ENCODE results near the gene KCNQ1OT1.
A peak's percentile ranks its signal among the peaks of the same experiment; 100 is the strongest.

The KCNQ1OT1 gene

GRCh38 chr11:2621894-2622293 lies 77.9 kb downstream of the KCNQ1OT1 start:
- no peak overlapping the region for H3K14ac ChIP-seq (ENCODE audit: low read length)
- H3K27me3 ChIP-seq (ENCODE audit: control insufficient read depth in 3 of 3, insufficient read depth in 3 of 3, low read depth in 1 of 3, low read length in 3 of 3): peaks cover 0 to 2% (median 0%) of the 10 kb centered on the region in 3 experiments

GRCh38 chr11:2612884-2613571 lies 86.8 kb downstream of the KCNQ1OT1 start:
- no peaks in the 10 kb centered on the region for H3K9me3 ChIP-seq (replicated peaks in 1 of 2; ENCODE audit: control insufficient read depth in 2 of 2, insufficient read depth in 1 of 2, low read depth in 1 of 2, low read length in 2 of 2)
- no peak overlapping the region for H2AK5ac ChIP-seq (ENCODE audit: low read depth, low read length)
- H3K4me3 ChIP-seq (ENCODE audit: low read length in 2 of 2): no peak overlapping the region
- H4K8ac ChIP-seq (ENCODE audit: low read depth, low read length): no peak overlapping the region
- no peak overlapping the region for H2BK12ac ChIP-seq (ENCODE audit: low read length)
- no peaks in the 10 kb centered on the region for H3K36me3 ChIP-seq (replicated peaks in 1 of 2; ENCODE audit: control insufficient read depth in 2 of 2, insufficient read depth in 2 of 2, low read length in 2 of 2)
- no peak overlapping the region for H3K18ac ChIP-seq (ENCODE audit: low read length)
- DNase-seq (ENCODE audit: low spot score): no peak
- no peak overlapping the region for H2AFZ ChIP-seq (ENCODE audit: low read length)
- H3K14ac ChIP-seq (ENCODE audit: low read length): no peak overlapping the region
- H4K91ac ChIP-seq (ENCODE audit: low read depth, low read length, poor library complexity): no peak overlapping the region
- no peak overlapping the region for H3K23ac ChIP-seq (ENCODE audit: low read depth, low read length, poor library complexity)
- H3K4ac ChIP-seq (ENCODE audit: low read length): no peak overlapping the region
- no peak overlapping the region for H3K4me2 ChIP-seq (ENCODE audit: insufficient read depth, low read length, poor library complexity, severe bottlenecking)
- H2BK5ac ChIP-seq (ENCODE audit: low read length): no peak overlapping the region
- H3K79me1 ChIP-seq (ENCODE audit: low read depth, low read length): no peaks in the 10 kb centered on the region
- H3K4me1 ChIP-seq (ENCODE audit: control insufficient read depth in 2 of 2, insufficient read depth in 1 of 2, low read depth in 1 of 2, low read length in 2 of 2): no peaks in the 10 kb centered on the region
- H2BK15ac ChIP-seq (ENCODE audit: low read length): no peak overlapping the region
- no peak overlapping the region for H2BK120ac ChIP-seq (ENCODE audit: low read depth, low read length)
- H3K9ac ChIP-seq (ENCODE audit: low read depth, low read length, poor library complexity): no peak overlapping the region
- H3K27me3 ChIP-seq (ENCODE audit: control insufficient read depth in 3 of 3, insufficient read depth in 3 of 3, low read depth in 1 of 3, low read length in 3 of 3): no peaks in the 10 kb centered on the region
- H3K27ac ChIP-seq (replicated peaks; ENCODE audit: low read length): no peak overlapping the region
- no CpG with 5 or more reads among the region's 4 CpGs for WGBS, 2 donors (ENCODE audit: extremely low coverage in 2 of 2, insufficient read length in 2 of 2, insufficient replicate concordance in 1 of 2)

More at GRCh38 chr11:2621894-2622293, 77.9 kb downstream of the KCNQ1OT1 start:
- no peak overlapping the region for H4K91ac ChIP-seq (ENCODE audit: low read depth, low read length, poor library complexity)
- no peaks in the 10 kb centered on the region for H3K4me1 ChIP-seq (ENCODE audit: control insufficient read depth in 2 of 2, insufficient read depth in 1 of 2, low read depth in 1 of 2, low read length in 2 of 2)
- no peak overlapping the region for H2BK120ac ChIP-seq (ENCODE audit: low read depth, low read length)
- no peak overlapping the region for H3K27ac ChIP-seq (replicated peaks; ENCODE audit: low read length)
- H2AK5ac ChIP-seq (ENCODE audit: low read depth, low read length): no peak overlapping the region
- no peak overlapping the region for H2BK12ac ChIP-seq (ENCODE audit: low read length)
- no peaks in the 10 kb centered on the region for H3K79me1 ChIP-seq (ENCODE audit: low read depth, low read length)
- no peak overlapping the region for H2BK15ac ChIP-seq (ENCODE audit: low read length)
- H3K9me3 ChIP-seq (replicated peaks in 1 of 2; ENCODE audit: control insufficient read depth in 2 of 2, insufficient read depth in 1 of 2, low read depth in 1 of 2, low read length in 2 of 2): peaks cover 0 to 2% of the 10 kb centered on the region in 2 donors
- no peak overlapping the region for H3K23ac ChIP-seq (ENCODE audit: low read depth, low read length, poor library complexity)
- no peak overlapping the region for H3K18ac ChIP-seq (ENCODE audit: low read length)
- no peak for DNase-seq (ENCODE audit: low spot score)
- no peak overlapping the region for H3K4me3 ChIP-seq (ENCODE audit: low read length in 2 of 2)
- H3K4me2 ChIP-seq (ENCODE audit: insufficient read depth, low read length, poor library complexity, severe bottlenecking): no peak overlapping the region
- H2BK5ac ChIP-seq (ENCODE audit: low read length): no peak overlapping the region
- no peak overlapping the region for H4K8ac ChIP-seq (ENCODE audit: low read depth, low read length)
- H3K4ac ChIP-seq (ENCODE audit: low read length): no peak overlapping the region
- no peaks in the 10 kb centered on the region for H3K36me3 ChIP-seq (replicated peaks in 1 of 2; ENCODE audit: control insufficient read depth in 2 of 2, insufficient read depth in 2 of 2, low read length in 2 of 2)
- no peak overlapping the region for H3K9ac ChIP-seq (ENCODE audit: low read depth, low read length, poor library complexity)
- WGBS, 2 donors (ENCODE audit: extremely low coverage in 2 of 2, insufficient read length in 2 of 2, insufficient replicate concordance in 1 of 2): no CpG with 5 or more reads among the region's 3 CpGs
- H2AFZ ChIP-seq (ENCODE audit: low read length): no peak overlapping the region

- peaks cover 0 to 4% of the 10 kb centered on the region in 2 donors for H3K9me3 ChIP-seq (replicated peaks in 1 of 2; ENCODE audit: control insufficient read depth in 2 of 2, insufficient read depth in 1 of 2, low read depth in 1 of 2, low read length in 2 of 2)
- H3K4me2 ChIP-seq (ENCODE audit: insufficient read depth, low read length, poor library complexity, severe bottlenecking): no peak overlapping the region
- H3K79me1 ChIP-seq (ENCODE audit: low read depth, low read length): no peaks in the 10 kb centered on the region
- H3K36me3 ChIP-seq (replicated peaks in 1 of 2; ENCODE audit: control insufficient read depth in 2 of 2, insufficient read depth in 2 of 2, low read length in 2 of 2): no peaks in the 10 kb centered on the region
- no peak overlapping the region for H4K91ac ChIP-seq (ENCODE audit: low read depth, low read length, poor library complexity)
- H2BK120ac ChIP-seq (ENCODE audit: low read depth, low read length): no peak overlapping the region
- no CpG with 5 or more reads among the region's 2 CpGs for WGBS, 2 donors (ENCODE audit: extremely low coverage in 2 of 2, insufficient read length in 2 of 2, insufficient replicate concordance in 1 of 2)
- no peak overlapping the region for H3K18ac ChIP-seq (ENCODE audit: low read length)
- no peak overlapping the region for H2BK15ac ChIP-seq (ENCODE audit: low read length)
- no peak overlapping the region for H3K4me3 ChIP-seq (ENCODE audit: low read length in 2 of 2)
- H3K27me3 ChIP-seq (ENCODE audit: control insufficient read depth in 3 of 3, insufficient read depth in 3 of 3, low read depth in 1 of 3, low read length in 3 of 3): no peaks in the 10 kb centered on the region
- H2BK5ac ChIP-seq (ENCODE audit: low read length): no peak overlapping the region
- no peak overlapping the region for H2AK5ac ChIP-seq (ENCODE audit: low read depth, low read length)
- no peak overlapping the region for H2AFZ ChIP-seq (ENCODE audit: low read length)
- no peak overlapping the region for H3K9ac ChIP-seq (ENCODE audit: low read depth, low read length, poor library complexity)
- H2BK12ac ChIP-seq (ENCODE audit: low read length): no peak overlapping the region
- H3K14ac ChIP-seq (ENCODE audit: low read length): no peak overlapping the region
- DNase-seq (ENCODE audit: low spot score): no peak
- H3K23ac ChIP-seq (ENCODE audit: low read depth, low read length, poor library complexity): no peak overlapping the region
- H3K4me1 ChIP-seq (ENCODE audit: control insufficient read depth in 2 of 2, insufficient read depth in 1 of 2, low read depth in 1 of 2, low read length in 2 of 2): no peaks in the 10 kb centered on the region
- H4K8ac ChIP-seq (ENCODE audit: low read depth, low read length): no peak overlapping the region
- H3K4ac ChIP-seq (ENCODE audit: low read length): no peak overlapping the region
- no peak overlapping the region for H3K27ac ChIP-seq (replicated peaks; ENCODE audit: low read length)
Measured at GRCh38 chr11:2609345-2609744, 90.4 kb downstream of the KCNQ1OT1 start.

- H3K14ac ChIP-seq (ENCODE audit: low read length): no peak overlapping the region
- no peak overlapping the region for H3K9ac ChIP-seq (ENCODE audit: low read depth, low read length, poor library complexity)
- H4K91ac ChIP-seq (ENCODE audit: low read depth, low read length, poor library complexity): no peak overlapping the region
- peaks cover 3 to 4% of the 10 kb centered on the region in 2 donors for H3K9me3 ChIP-seq (replicated peaks in 1 of 2; ENCODE audit: control insufficient read depth in 2 of 2, insufficient read depth in 1 of 2, low read depth in 1 of 2, low read length in 2 of 2)
- H3K27me3 ChIP-seq (ENCODE audit: control insufficient read depth in 3 of 3, insufficient read depth in 3 of 3, low read depth in 1 of 3, low read length in 3 of 3): no peaks in the 10 kb centered on the region
- no peak for DNase-seq (ENCODE audit: low spot score)
- peaks cover 0 to 2% of the 10 kb centered on the region in 2 donors for H3K4me1 ChIP-seq (ENCODE audit: control insufficient read depth in 2 of 2, insufficient read depth in 1 of 2, low read depth in 1 of 2, low read length in 2 of 2)
- H2AK5ac ChIP-seq (ENCODE audit: low read depth, low read length): no peak overlapping the region
- H3K79me1 ChIP-seq (ENCODE audit: low read depth, low read length): no peaks in the 10 kb centered on the region
- no peak overlapping the region for H4K8ac ChIP-seq (ENCODE audit: low read depth, low read length)
- peak overlapping the region; percentile 23 for H2AFZ ChIP-seq (ENCODE audit: low read length)
- no CpG with 5 or more reads among the region's 8 CpGs for WGBS, 2 donors (ENCODE audit: extremely low coverage in 2 of 2, insufficient read length in 2 of 2, insufficient replicate concordance in 1 of 2)
- H3K4me3 ChIP-seq (ENCODE audit: low read length in 2 of 2): no peak overlapping the region
- no peak overlapping the region for H2BK120ac ChIP-seq (ENCODE audit: low read depth, low read length)
- no peak overlapping the region for H3K27ac ChIP-seq (replicated peaks; ENCODE audit: low read length)
- no peak overlapping the region for H2BK12ac ChIP-seq (ENCODE audit: low read length)
- no peak overlapping the region for H2BK5ac ChIP-seq (ENCODE audit: low read length)
- no peak overlapping the region for H3K4me2 ChIP-seq (ENCODE audit: insufficient read depth, low read length, poor library complexity, severe bottlenecking)
- H3K23ac ChIP-seq (ENCODE audit: low read depth, low read length, poor library complexity): no peak overlapping the region
- no peak overlapping the region for H3K18ac ChIP-seq (ENCODE audit: low read length)
- H2BK15ac ChIP-seq (ENCODE audit: low read length): no peak overlapping the region
- no peak overlapping the region for H3K4ac ChIP-seq (ENCODE audit: low read length)
- no peaks in the 10 kb centered on the region for H3K36me3 ChIP-seq (replicated peaks in 1 of 2; ENCODE audit: control insufficient read depth in 2 of 2, insufficient read depth in 2 of 2, low read length in 2 of 2)
Measured at GRCh38 chr11:2599561-2600189, 100.1 kb downstream of the KCNQ1OT1 start.

All from neuronal stem cell (in vitro differentiated cells).